Measurements from ENCODE around the gene CXCL12. TPM values are rescaled to one million over a fixed set of nuclear protein-coding genes. Genes with fewer than 3 reads are reported as not detected.

Gene CXCL12
- total RNA-seq, 1 experiment from 2014 or later, result 0.29 TPM

DNA sequence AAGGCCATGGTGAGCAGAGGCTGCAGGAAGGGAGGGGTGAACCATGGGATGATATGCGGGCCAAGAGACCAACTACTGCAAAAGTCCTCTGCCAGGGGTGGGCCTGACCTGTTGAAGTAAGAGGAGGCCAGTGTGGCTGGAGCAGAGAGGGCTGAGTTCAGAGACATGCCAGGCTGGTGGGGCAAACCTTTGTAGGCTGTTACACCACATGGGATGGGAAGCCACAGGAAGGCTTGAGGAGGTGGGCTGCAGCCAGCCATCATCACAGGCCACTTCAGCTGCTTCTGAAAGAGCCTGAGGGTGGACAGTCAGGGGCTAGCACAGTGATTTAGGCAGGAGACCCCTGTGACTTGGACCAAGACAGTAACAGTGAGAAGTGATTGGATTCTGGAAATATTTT lies 20.3 kb downstream of the CXCL12 start:
- no peak for DNase-seq (ENCODE audit: low read depth)

DNA sequence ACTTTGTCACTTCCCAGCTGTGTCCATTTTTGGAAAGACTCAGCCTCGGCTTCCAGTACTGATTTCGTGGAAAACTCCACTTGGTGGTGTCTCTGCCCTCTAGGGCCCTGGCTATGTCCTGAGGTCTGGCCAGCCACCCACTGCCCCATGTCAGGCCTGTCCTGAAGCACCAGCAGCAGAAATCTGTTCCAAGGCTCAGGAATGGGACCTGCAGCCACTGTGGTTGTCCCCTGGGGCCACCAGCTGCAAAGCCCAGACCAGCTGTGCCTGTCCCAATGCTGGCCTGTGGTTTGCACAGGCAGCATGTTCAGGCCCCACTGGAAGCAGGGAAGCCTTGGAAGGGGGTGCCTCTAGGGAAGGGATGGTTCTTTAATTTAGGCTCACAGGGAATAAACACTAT lies 21.2 kb downstream of the CXCL12 start:
- DNase-seq (ENCODE audit: low read depth), result no peak

DNA sequence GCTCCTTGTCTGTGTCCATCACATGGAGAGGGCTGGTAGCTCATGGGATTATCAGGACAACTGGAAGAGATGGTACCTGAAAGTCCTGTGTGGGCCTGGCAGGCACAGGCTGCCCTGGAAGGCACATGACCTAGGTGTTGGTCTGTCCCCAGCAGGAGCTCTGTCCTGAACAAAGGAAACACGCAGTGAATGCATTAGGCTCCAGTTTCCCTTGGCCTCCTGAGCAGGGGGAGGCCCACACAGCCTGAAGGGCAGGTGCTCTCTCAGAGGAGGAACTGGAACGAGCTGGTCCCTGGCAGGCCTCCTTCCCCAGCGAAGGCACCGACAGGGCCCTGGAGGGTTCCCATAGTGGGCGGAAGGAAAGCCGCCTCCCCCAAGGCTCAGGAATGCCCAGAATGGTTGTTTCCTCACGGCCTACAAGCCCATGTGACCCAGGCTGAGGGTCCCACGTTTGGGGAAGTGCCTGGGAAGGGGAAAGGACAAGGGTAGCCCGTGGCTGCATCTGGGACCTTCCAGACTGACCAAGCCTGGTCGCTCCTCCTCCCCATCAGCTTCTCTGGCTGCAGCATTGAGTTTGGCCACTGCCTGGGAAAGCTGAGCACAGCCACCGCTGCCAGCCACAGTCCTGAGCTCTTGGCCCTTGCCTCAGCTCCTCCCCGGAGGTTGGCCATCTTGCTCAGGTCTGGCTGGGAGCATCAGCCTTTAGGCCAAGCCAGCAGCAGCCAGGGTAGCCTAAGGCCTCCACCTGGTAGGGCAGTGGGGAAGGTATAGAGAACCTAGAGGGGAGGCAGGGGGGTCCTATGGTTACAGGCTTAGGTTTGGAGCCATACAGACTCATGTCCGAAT lies 21.8 kb downstream of the CXCL12 start:
- no peak for DNase-seq (ENCODE audit: low read depth)

DNA sequence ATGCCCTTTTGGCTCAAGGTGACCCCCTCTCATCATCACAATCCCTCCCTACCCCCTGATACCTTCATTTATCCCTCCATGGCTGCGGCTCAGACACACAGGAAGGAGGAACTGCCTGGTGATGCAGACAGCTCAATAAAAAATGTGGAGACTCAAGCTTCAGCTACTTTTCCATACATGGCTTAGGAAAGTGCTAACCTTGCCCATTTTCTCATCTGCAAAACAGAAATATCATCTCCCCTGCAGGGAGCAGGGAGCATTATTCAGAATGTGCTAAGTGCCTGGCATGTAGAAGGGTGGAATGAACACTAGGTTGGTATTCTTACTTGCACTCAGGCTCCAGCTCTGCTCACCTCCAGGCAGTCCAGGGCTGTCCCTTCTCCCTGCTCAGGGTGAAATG lies 23.8 kb downstream of the CXCL12 start:
- no peak for DNase-seq (ENCODE audit: low read depth)

DNA sequence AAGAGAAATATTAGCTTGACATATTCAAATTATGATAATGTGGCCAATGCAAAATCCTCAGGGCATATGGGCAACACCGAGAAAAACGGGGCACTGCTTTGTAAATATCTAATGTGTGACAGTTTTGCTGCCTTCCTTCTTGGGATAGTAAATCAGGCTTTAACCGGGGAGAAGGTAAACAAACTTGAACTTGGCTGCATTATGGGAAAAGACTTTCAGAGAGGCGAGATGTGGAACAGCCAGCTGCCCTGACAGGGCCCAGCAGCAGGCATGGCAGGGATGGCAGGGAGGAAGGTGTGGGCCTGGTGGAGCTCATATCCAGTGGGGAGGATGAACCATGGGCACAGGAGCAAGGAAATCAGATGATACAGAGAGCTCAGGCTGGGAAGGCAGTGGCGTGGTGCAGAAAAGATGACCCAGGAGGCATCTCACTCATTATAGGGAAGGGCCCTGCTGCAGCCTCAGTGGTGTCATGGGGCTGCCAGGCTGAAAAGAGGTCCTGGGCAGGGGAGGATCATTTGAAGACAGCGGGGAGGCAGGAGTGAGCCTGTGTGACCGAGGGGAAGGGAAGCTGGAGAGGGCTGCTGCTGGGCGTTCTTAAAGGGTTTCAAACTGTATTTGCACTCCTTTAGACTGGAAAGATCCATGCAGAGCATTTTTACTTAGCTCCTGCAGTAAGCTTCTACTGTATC lies 26.7 kb downstream of the CXCL12 start:
- no peak for DNase-seq (ENCODE audit: low read depth)

DNA sequence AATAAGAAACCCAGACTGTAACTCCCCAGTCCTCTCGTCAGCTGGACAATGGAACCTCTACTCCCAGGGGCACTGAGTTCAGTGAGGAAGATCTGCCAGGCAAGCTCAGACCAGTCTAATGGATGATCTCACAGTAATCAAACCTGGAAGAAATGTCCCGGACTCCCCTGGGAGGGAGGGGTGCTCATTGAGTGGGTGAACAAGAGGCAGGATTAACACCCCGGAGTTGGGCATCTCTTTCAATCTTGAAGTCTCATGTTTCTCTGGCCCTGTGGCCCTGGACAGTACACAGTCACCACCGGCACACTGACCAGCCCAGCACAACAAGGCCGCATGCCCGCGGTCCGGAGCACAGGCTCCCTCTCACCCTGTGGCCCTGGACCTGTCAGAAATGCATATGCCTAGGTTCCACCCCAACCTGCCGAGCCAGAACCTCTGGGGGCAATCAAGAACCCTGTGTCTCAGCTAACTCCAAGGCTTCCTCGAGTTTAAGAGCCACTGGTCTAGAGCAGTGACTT lies 27.8 kb downstream of the CXCL12 start:
- no peak for DNase-seq (ENCODE audit: low read depth)

DNA sequence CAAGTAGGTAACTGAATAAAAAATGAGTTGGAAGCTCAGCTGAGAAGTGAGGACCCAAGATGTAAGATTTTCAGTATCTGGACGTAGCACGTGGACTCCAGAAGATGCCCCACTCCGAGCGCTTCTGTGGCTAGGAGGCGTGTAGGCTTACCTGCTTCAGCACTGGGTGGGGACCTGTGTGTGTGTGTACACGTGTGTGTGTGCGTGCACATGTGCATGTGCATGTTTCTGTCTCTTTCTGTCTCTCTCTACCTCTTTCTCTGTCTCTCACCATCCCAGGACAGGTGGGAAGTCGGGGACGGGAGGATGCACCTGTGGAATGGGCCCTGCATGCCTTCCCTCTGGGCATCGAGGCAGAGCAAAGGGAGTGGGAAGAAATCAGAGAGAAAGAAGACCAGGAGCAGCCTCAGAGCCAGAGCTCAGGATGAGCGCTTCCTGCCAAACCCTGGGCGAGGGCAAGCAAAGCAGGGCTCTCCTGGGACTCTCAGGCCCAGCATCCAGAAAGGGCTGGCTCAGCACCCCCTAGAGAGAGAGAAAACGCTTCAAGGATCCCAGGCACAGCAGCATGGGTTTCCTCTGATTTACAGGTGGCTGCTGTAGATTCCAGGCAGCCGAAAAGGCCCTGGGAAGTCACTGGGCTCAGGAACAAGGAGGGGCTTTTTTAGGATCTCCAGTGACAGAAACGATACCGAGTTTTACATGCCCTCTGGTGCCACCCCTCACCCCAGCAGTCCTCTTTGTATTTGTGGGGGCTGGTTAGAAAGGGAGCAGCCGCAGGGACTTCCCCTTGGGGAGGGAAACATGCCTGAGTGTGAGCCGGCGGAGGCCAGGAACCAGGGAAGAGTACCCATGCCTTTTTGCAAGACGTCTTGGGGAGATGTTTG lies 28.5 kb downstream of the CXCL12 start:
- DNase-seq (ENCODE audit: low read depth), result no peak

DNA sequence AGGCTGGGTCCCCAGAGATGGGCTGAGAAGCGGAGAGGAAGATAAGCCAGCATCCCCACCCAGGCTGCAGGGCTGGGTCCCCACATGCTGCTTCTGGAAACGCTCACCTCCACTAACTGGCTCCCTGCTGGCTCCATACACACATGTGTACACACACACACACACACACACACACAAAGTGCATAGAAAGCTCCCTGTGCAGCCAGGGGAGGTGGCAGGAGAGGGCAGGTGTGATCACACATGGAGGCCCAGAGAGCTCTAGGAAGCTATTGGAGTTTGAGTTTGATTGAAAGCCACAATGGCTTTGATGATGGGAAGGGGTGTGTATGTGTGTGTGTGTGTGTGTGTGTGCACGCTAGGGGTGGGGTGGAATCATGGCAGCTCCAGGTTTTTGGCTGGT lies 29.3 kb downstream of the CXCL12 start:
- no peak for DNase-seq (ENCODE audit: low read depth)

DNA sequence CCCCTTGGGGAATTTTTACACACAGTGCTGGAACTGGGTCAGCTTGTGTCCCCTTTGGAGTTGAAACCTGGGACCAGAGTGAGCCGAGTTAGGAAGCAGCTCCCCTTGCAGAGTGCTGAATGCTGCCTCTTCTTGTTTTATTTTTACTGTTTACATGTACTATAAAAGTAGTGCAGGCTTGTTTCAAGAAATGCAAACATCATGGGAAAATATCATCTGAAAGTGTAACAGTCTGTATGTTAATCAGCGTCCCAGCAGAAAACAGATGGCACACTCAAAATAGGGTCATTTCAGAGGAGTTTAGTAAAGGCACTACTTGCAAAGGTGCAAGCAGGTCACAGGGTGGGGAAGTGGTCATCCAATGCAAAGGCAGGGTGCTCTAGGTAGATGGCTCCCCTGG lies 30.1 kb downstream of the CXCL12 start:
- no peak for DNase-seq (ENCODE audit: low read depth)

DNA sequence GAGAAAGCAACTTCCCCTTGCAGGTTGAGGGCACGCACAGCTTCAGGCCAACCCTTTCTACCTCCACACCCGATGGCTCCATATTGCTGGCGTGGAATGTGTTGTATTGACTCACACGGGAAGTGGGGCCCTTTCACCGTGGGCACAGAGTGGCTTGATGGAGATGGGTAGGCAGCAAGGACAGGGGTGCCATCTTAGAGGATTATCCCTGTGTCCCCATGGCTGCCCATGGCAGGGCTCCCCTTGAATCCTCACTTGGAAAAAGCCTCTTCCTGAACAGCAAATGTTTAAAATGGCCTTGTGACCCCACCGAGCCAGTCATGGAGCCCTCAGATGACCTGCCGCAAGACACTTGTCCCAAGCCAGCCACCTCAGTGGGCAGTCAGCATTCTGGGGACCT lies 31.2 kb downstream of the CXCL12 start:
- DNase-seq (ENCODE audit: low read depth), result no peak

DNA sequence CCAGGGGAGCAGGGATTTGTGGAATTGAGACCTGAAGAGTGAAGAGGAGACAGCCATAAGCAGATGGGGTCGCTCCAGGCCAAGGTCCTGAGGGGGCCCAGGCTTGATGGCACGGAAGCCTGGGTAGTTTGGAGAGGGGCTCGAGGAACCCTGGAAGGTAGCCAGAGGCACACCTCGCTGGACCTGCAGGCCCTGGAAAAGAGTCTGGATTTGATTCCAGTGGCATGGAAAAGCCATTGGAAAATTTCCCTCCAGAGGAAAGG lies 31.8 kb downstream of the CXCL12 start:
- no peak for DNase-seq (ENCODE audit: low read depth)

DNA sequence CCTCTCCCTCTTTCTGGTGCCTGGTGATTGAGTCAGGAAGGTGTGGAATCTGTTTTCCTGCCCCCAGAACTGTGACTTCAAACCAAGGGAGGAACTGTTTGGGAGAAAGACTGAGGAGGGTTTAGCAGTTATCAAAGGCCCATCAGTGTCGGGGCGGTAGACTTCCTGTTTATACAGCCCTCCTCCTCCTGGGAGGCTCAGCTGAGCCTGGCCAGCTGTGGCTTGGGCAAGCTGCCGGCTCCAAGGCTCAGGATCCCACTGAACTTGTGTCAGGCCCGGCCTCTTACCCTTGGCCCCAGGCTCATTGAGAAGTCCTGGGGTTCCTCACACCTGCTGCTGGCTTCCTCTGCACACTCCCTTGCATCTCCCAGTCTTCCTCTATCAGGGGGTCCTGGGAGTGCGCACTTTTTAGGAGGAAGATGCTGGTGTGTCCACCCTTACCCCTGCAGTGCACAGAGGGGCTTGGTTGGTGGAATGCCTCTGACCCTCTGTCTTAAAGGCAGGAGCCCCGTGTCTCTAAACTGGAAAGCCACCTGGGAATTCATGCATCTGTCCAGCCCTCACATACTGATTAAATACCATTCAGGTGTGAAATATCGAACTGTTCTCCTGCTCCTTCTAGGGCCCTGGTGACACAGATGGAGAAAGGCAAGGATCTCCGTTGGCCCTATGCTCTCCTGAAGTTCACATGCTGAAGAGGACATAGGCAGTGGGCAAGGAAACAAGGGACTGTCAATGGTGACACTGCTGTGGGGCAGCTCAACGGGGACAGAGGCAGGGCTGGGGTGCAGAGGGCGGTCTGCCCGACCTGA lies 32.4 kb downstream of the CXCL12 start:
- peak; percentile 12 for DNase-seq (ENCODE audit: low read depth)

DNA sequence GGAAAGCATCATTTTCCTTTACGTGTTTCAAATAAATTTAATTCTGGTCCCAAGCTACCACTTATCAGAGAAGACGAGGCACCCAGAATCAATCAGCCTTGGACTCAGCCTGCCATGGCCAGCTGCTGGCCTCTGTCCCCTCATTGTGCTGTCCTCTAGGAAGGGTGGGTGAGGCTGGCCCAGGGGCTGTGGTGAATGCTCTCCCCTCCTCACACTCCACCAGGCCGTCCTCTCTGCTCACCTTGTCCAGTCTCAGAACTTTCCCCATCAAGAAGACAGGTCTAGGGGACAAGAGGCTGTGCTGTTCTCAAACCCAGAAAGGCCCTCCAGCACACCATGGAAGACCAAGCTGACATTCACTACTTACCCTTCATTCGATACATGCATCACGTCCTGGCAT lies 36.4 kb downstream of the CXCL12 start:
- no peak for DNase-seq (ENCODE audit: low read depth)

DNA sequence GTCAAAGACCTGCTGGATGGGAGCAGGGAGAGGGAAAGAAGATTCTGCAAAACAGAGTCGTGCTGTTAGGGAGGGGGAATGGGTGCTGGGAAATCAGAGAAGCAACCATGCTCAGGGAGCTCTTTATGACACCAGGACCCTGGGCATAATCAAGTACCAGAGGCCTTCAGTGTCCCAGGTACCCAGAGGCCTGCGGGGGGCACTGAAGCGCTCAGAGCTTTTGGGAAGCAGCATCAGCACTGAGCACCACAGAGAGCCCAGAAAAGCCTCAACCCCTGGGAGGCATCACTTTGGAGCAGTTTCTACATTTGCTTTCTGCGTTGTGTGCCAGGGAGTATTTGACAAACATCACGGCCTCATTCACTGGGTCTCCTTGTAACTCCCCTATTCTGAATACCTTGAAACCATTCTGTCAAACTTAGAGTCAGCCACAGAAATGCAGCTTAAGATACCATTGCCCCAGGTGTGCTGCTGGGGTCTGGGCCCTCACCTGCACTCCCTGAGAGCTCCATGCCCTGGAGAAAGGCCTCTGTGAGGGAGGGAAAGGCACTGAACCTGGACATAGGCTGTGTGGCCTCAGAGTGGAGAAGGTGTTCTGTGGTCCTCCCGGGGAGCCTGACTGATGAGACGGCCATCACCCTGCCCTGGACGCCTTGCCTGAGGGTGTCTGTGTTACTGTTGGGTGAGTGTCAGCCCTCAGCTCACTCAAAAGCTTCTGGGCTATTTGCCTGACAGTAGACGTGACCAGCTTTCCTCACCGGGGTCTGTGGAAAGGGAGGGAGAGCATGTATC lies 37.1 kb downstream of the CXCL12 start:
- no peak for DNase-seq (ENCODE audit: low read depth)

DNA sequence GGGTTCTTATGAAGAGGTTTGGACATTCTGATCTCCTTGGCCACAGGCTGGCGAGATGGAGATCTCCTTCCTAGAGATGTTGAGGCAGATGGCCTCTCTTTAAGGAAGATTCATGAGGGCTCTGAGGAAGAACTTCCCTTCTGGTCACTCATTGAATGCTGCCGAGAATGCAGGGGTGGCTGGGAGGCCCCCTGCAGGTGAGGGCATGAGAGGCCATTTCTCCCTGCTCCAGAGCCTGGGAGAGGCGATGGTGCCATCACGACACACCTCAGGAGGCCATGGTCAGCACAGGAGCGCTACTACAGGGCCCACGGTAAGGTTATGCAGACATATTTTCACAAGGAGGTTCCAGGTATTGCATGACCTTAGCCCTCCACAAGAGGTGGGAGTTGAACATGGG lies 40.2 kb downstream of the CXCL12 start:
- DNase-seq (ENCODE audit: low read depth), result no peak

DNA sequence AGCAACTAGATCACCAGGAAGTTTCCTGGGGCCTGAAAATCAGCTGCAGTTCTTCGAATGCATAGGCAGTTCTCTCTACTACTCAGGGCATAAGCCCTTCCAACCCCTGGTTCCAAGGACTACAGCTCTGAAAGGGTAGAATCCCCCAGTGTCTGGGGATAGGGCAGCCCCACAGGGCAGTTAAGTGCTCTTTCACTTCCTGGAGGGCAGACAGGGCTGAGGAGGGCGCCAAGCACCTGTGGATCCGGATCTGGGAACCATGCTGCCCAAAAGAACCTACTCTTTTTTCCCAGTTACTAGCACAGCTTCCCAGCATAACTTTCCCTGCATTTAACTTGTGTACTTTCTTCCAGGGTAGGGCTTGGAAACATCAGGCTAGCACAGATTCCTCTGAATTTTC lies 41.1 kb downstream of the CXCL12 start:
- DNase-seq (ENCODE audit: low read depth), result no peak

DNA sequence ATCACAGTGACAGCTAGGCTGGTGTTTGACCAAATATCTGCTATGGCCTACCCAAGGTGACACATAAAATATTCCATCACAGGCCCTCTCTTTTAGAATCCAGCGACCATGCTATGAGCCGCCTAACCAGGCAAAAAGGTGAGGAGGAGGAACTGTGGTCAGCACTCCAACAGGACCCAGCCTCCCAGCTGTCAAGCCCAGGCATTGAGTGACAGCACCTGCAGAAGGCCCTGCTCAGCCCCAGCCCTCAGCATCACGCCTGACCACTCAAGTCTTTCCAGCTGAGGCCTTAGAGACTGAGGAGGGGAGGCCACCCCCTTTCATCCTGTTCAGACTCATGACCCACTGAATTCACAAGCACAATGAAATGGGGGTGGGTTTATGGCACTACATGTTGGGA lies 43.0 kb downstream of the CXCL12 start:
- DNase-seq (ENCODE audit: low read depth), result no peak

DNA sequence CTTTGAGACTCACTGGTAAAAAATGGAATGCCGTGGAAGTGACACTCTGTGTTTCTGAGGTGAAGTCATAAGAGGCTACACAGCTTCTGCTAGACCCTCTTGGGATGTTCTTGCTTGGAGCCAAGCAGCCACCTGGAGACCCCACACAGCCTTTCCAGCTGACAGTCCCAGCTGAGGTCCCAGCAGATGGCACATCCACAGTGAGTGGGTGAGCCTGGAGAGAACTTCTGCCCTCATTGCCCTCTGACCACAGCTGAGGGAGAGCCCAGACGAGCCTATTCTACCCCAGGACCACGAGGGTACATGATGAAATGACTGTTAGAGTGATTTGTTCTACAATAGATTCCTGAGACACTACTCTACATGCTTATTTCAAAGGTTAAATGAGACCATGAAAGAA lies 44.3 kb downstream of the CXCL12 start:
- no peak for DNase-seq (ENCODE audit: low read depth)

DNA sequence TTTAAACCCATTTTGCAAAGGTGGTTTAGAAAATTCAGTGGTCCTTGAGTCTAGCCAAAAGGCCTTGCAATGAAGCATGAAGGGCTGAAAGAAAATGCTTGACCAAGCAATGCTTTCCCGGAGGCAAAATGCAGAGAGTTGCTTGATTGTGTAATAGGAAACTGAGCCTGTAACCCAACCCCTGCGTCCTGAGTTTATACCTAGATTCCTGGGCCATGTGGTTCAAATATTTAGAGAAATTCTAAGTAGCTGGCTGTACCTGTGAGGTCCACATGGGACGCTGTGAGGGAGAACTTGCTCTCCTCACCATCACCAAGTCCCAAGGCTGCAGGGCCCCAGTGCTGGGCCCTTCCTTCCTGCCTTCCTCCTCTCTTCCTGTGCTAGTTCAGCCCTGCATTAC lies 45.7 kb downstream of the CXCL12 start:
- no peak for DNase-seq (ENCODE audit: low read depth)

DNA sequence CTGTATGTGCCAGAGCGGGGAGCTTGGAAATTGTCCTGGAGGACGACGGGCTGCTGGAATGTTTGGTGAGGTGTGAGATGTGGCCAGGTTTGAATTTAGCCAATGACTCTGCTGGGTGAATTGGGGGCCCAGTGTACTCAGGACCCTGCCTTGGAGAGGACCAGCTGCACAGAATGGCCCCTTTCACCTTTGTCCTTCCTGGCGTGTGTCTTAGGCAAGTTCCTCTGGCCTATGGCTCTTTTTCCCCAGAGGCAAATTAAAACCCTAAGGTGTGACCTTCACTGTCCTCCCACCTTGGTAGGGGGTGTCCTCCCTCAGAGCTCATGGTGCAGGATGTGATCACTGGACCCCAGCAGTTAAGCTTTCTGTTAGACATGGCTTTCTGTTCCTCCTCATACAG lies 47.8 kb downstream of the CXCL12 start:
- DNase-seq (ENCODE audit: low read depth), result no peak
